PC-3 (cell line): Measurements from ENCODE around the gene PAGE3. TPM values are rescaled to one million over a fixed set of nuclear protein-coding genes. Genes with fewer than 3 reads are reported as not detected.
A peak's percentile ranks its signal among the peaks of the same experiment; 100 is the strongest.

Experiments used
- ATAC-seq: fragments of 200-7000 bp; cut with Tn5 transposase; 2 replicates; pipeline ENCODE4 v1.9.1; 2020; ENCODE audit warnings: mild to moderate bottlenecking, moderate library complexity
- Bru-seq: library from RNA; stranded (reverse); fragments of 400-500 nt; gene quantifications from one replicate; lab custom pipeline; 2021; lab: Mats Ljungman, UMichigan
- BruChase-seq, 2 experiments: library from RNA; stranded (reverse); fragments of 400-500 nt; gene quantifications; one replicate each; lab custom pipeline; 2021; lab: Mats Ljungman, UMichigan
- BruUV-seq: library from RNA; stranded (reverse); fragments of 400-500 nt; replicated peaks from 2 replicates; lab custom pipeline; 2021; lab: Mats Ljungman, UMichigan
- CTCF ChIA-PET: fragments of 300-600 bp; sonication (Branson Sonifier 250); formaldehyde crosslinking; loops from one replicate; lab custom pipeline; 2022; ENCODE audit warnings: antibody characterized with exemption; lab: Charles Lee
- POLR2A ChIA-PET: fragments of 300-600 bp; sonication (Branson Sonifier 250); formaldehyde crosslinking; loops from one replicate; lab custom pipeline; 2022; ENCODE audit warnings: antibody characterized with exemption; ENCODE audit not compliant: unreplicated experiment; lab: Charles Lee
- DNase-seq: peaks from one replicate; pipeline ENCODE4 v3.0.0-alpha.2; 2015
- H2AFZ ChIP-seq: fragments of 300-600 bp; sonication (generic); 2 replicates; pipeline ENCODE4 v1.6.0; 2016; ENCODE audit warnings: antibody characterized with exemption, low read length
- H3F3A ChIP-seq: fragments of 300-600 bp; sonication (generic); one replicate; pipeline ENCODE4 v1.6.0; 2017; ENCODE audit warnings: antibody characterized with exemption, low read length, control low read depth, mild to moderate bottlenecking; ENCODE audit not compliant: unreplicated experiment
- H3K27ac ChIP-seq: fragments of 300-600 bp; sonication (generic); 2 replicates; pipeline ENCODE4 v1.5.1; 2016; ENCODE audit warnings: mild to moderate bottlenecking, low read length
- H3K27me3 ChIP-seq: fragments of 300-600 bp; sonication (generic); 2 replicates; pipeline ENCODE4 v1.6.1; 2016; ENCODE audit warnings: low read length, mixed read lengths
- H3K36me3 ChIP-seq: fragments of 300-600 bp; sonication (generic); 2 replicates; pipeline ENCODE4 v1.6.1; 2016; ENCODE audit warnings: low read depth, mixed run types, low read length, mixed read lengths
- H3K4me1 ChIP-seq: fragments of 300-600 bp; sonication (generic); 2 replicates; pipeline ENCODE4 v1.5.1; 2016; ENCODE audit warnings: low read length; ENCODE audit not compliant: insufficient read depth
- H3K4me2 ChIP-seq: fragments of 300-600 bp; sonication (generic); 2 replicates; pipeline ENCODE4 v1.6.0; 2016; ENCODE audit warnings: low read length
- H3K4me3 ChIP-seq: fragments of 300-600 bp; sonication (generic); 2 replicates; pipeline ENCODE4 v1.5.1; 2016; ENCODE audit warnings: mild to moderate bottlenecking, low read length, mixed read lengths
- H3K79me2 ChIP-seq: fragments of 300-600 bp; sonication (generic); 2 replicates; pipeline ENCODE4 v1.6.1; 2017; ENCODE audit warnings: low read length, mixed read lengths
- H3K9ac ChIP-seq: fragments of 300-600 bp; sonication (generic); 2 replicates; pipeline ENCODE4 v1.6.0; 2016; ENCODE audit warnings: mild to moderate bottlenecking, low read length
- H3K9me2 ChIP-seq: fragments of 300-600 bp; sonication (generic); replicated peaks from 2 replicates; pipeline ENCODE4 v1.6.1; 2016; ENCODE audit warnings: mixed run types, low read length, mixed read lengths
- H3K9me3 ChIP-seq: fragments of 300-600 bp; sonication (generic); 2 replicates; pipeline ENCODE4 v1.6.1; 2016; ENCODE audit warnings: low read length, mixed read lengths
- H4K20me1 ChIP-seq: fragments of 300-600 bp; sonication (generic); 2 replicates; pipeline ENCODE4 v1.6.1; 2016; ENCODE audit warnings: low read length, mixed read lengths
- EZH2 ChIP-seq: fragments of 300-600 bp; sonication (generic); IDR thresholded peaks from one replicate; pipeline ENCODE4 v1.6.1; 2017; ENCODE audit warnings: antibody characterized with exemption, mild to moderate bottlenecking, low read length; ENCODE audit not compliant: unreplicated experiment
- EZH2phosphoT487 ChIP-seq: fragments of 300-600 bp; sonication (generic); IDR thresholded peaks from 2 replicates; pipeline ENCODE4 v1.6.1; 2018; ENCODE audit warnings: mild to moderate bottlenecking, antibody characterized with exemption, low read length, borderline replicate concordance
- intact Hi-C: fragments of 100-400 bp; cut with micrococcal nuclease; formaldehyde crosslinking; loops from 2 replicates; pipeline ENCODE4 v1.9.0; 2023
- long read RNA-seq: library from polyadenylated mRNA; unstranded; transcript quantifications from one replicate; pipeline ENCODE4 v2.0.0, GENCODE V29; 2021; ENCODE audit not compliant: unreplicated experiment
- total RNA-seq: library from RNA; depleted of rRNA; stranded (reverse); fragments of >200 nt; gene quantifications from 2 replicates; pipeline ENCODE4 v1.2.3, GENCODE V29; 2014; rRNA removed
- TF ChIP-seq, protein P1 (sequence below): fragments of 300-600 bp; sonication (generic); conservative IDR thresholded peaks from 2 replicates; pipeline ENCODE4 v1.5.1; 2017; ENCODE audit warnings: antibody characterized with exemption, low read depth, mild to moderate bottlenecking, low read length

The PAGE3 gene
- total RNA-seq = not detected in 2 replicates
- Bru-seq, nascent RNA = not detected
- not detected for BruChase-seq, experiment 1, labeled RNA remaining after a 6-hour chase
- BruChase-seq, experiment 2, labeled RNA remaining after a 2-hour chase = not detected
- long read RNA-seq = 0 reads

DNA sequence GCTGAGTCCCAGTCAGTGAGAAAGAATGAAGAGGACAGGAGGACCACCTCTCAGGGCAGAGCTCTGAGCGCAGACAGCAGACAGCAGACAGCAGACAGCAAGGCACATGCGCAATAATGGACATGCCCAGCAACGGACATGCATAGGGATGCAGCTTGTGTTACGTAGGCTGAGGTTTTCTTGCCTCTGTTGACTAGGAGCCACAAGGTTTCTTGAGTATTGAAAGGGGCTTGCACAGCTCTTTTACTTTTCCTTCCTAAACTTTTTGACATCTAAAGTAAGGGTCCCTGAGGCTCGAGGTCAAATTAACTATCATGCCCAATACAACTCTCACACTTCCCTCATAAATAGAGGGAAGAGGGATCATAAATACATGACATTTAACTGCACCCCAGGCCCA lies at the start of gene PAGE3:
TSS of gene PAGE3 (minus strand) at position 101 of the 400 bp plus-strand sequence. CDS start 1,013 bp downstream, outside the sequence.
- no peaks in the 10 kb centered on the region for H3K4me1 ChIP-seq
- H3F3A ChIP-seq = no peaks in the 10 kb centered on the region
- H3K4me2 ChIP-seq = no peak within 1 kb of the TSS
- no peaks in the 10 kb centered on the region for H3K9me3 ChIP-seq
- ChIA-PET POLR2A (no interaction called here), CTCF (no interaction called here)
- H3K27ac ChIP-seq = no peak within 1 kb of the TSS
- no peak for TF ChIP-seq EZH2
- no peak for TF ChIP-seq EZH2phosphoT487
- TF ChIP-seq, protein P1, sequence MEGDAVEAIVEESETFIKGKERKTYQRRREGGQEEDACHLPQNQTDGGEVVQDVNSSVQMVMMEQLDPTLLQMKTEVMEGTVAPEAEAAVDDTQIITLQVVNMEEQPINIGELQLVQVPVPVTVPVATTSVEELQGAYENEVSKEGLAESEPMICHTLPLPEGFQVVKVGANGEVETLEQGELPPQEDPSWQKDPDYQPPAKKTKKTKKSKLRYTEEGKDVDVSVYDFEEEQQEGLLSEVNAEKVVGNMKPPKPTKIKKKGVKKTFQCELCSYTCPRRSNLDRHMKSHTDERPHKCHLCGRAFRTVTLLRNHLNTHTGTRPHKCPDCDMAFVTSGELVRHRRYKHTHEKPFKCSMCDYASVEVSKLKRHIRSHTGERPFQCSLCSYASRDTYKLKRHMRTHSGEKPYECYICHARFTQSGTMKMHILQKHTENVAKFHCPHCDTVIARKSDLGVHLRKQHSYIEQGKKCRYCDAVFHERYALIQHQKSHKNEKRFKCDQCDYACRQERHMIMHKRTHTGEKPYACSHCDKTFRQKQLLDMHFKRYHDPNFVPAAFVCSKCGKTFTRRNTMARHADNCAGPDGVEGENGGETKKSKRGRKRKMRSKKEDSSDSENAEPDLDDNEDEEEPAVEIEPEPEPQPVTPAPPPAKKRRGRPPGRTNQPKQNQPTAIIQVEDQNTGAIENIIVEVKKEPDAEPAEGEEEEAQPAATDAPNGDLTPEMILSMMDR = no peak
- no peak within 1 kb of the TSS for H2AFZ ChIP-seq
- BruUV-seq = no TSS peak
- H3K79me2 ChIP-seq = no peaks in the 10 kb centered on the region
- DNase-seq = no peak
- no peaks in the 10 kb centered on the region for H4K20me1 ChIP-seq
- ATAC-seq = no peak
- H3K4me3 ChIP-seq = no peak within 1 kb of the TSS
- no peaks in the 10 kb centered on the region for H3K36me3 ChIP-seq
- H3K9me2 ChIP-seq = no peaks in the 10 kb centered on the region
- H3K9ac ChIP-seq = no peak within 1 kb of the TSS
- intact Hi-C loops = no loop called here
- no peaks in the 10 kb centered on the region for H3K27me3 ChIP-seq

DNA sequence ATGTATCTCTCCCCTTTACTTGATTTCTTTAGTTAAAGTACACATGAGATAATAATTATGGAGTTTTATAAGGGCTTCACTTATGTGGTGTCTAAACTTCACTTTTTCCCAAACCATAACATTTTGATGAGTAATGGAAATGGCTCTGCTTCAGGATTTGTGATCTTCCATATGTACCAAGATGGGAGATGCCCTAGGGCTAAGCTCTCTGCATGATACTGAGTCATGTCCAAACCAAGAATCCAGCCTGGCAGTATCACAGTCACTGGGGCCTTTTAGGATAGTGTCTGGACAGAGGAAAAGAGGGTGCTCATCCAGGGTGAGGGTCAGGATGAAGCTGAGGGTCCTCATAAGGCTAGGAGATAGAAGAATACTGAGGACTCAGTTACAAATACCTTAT lies 47.9 kb upstream of the PAGE3 start:
- no TSS peak for BruUV-seq
- intact Hi-C loops = no loop called here
- CTCF ChIA-PET = no interaction called here

GRCh38 chrX:55290963-55291362 lies 26.2 kb upstream of the PAGE3 start:
- CTCF ChIA-PET = no interaction called here

More for the DNA sequence above, 47.9 kb upstream of the PAGE3 start:
- no peak overlapping the region for H3K9ac ChIP-seq
- POLR2A ChIA-PET = no interaction called here
- no peaks in the 10 kb centered on the region for H3F3A ChIP-seq
- TF ChIP-seq EZH2 (no peak), EZH2phosphoT487 (no peak)
- TF ChIP-seq, protein P1 = no peak
- no peaks in the 10 kb centered on the region for H3K79me2 ChIP-seq
- H4K20me1 ChIP-seq = no peaks in the 10 kb centered on the region
- H3K9me2 ChIP-seq = no peaks in the 10 kb centered on the region
- no peaks in the 10 kb centered on the region for H3K27me3 ChIP-seq
- H3K4me2 ChIP-seq = no peak overlapping the region
- no peaks in the 10 kb centered on the region for H3K36me3 ChIP-seq
- no peak overlapping the region for H2AFZ ChIP-seq
- H3K4me3 ChIP-seq = no peak overlapping the region
- ATAC-seq (no peak), DNase-seq (peak; percentile 28)
- no peak overlapping the region for H3K27ac ChIP-seq
- no peaks in the 10 kb centered on the region for H3K4me1 ChIP-seq
- no peaks in the 10 kb centered on the region for H3K9me3 ChIP-seq

More at GRCh38 chrX:55290963-55291362, 26.2 kb upstream of the PAGE3 start:
- Histone ChIP-seq H4K20me1 (no peaks in the 10 kb centered on the region), H3K9me2 (no peaks in the 10 kb centered on the region), H3F3A (no peaks in the 10 kb centered on the region), H3K4me1 (no peaks in the 10 kb centered on the region), H3K9ac (no peak overlapping the region), H3K79me2 (no peaks in the 10 kb centered on the region), H3K9me3 (no peaks in the 10 kb centered on the region), H3K36me3 (no peaks in the 10 kb centered on the region), H3K27ac (no peak overlapping the region), H3K4me2 (no peak overlapping the region), H2AFZ (no peak overlapping the region), H3K27me3 (no peaks in the 10 kb centered on the region), H3K4me3 (no peak overlapping the region)
- no peak for TF ChIP-seq EZH2phosphoT487
- no peak for TF ChIP-seq EZH2
- DNase-seq = no peak
- intact Hi-C loops = no loop called here
- POLR2A ChIA-PET = no interaction called here
- ATAC-seq = no peak
- no TSS peak for BruUV-seq
